GM13976 (cell line): Measurements from ENCODE around the gene RIT2.

Experiments
- DNase-seq: peaks from one replicate; pipeline ENCODE4 v3.0.0; 2012; ENCODE audit warnings: low spot score
- CTCF ChIP-seq: IDR thresholded peaks from 2 replicates; pipeline ENCODE4 v1.5.1; 2012; ENCODE audit warnings: borderline replicate concordance, mild to moderate bottlenecking; ENCODE audit not compliant: insufficient read depth; ENCODE audit errors: extremely low read depth, missing control alignments, control extremely low read depth
- in situ Hi-C: fragments of 300-500 bp; cut with MboI; formaldehyde crosslinking; loops from one replicate; pipeline ENCODE4 v1.12.0; 2022; ENCODE audit warnings: low sequenced_read_pairs, mixed read lengths, inconsistent platforms; ENCODE audit not compliant: unreplicated experiment

The RIT2 gene

GRCh38 chr18:42864876-42865275, 250.6 kb downstream of the RIT2 start:
- no peak for DNase-seq
- TF ChIP-seq CTCF = no peak
- in situ Hi-C loops = no loop called here

GRCh38 chr18:42861271-42861670, 254.2 kb downstream of the RIT2 start:
- in situ Hi-C loops = no loop called here
- TF ChIP-seq CTCF = no peak
- no peak for DNase-seq

GRCh38 chr18:42860548-42860947, 254.9 kb downstream of the RIT2 start:
- in situ Hi-C loops = no loop called here
- no peak for DNase-seq
- no peak for TF ChIP-seq CTCF

- no peak for DNase-seq
- no peak for TF ChIP-seq CTCF
- in situ Hi-C loops = no loop called here
These were observed 255.5 kb downstream of the RIT2 start for GRCh38 chr18:42860011-42860410.

- in situ Hi-C loops = no loop called here
- no peak for DNase-seq
- TF ChIP-seq CTCF = no peak
These were observed 260.9 kb downstream of the RIT2 start for GRCh38 chr18:42854558-42854957.

GRCh38 chr18:42850174-42851083, 265.1 kb downstream of the RIT2 start:
- in situ Hi-C loops = no loop called here
- TF ChIP-seq CTCF = no peak
- no peak for DNase-seq
